Sigmoid colon (tissue), 7 donors: ENCODE results near the gene RBM19. TPM values are rescaled to one million over a fixed set of nuclear protein-coding genes. Genes with fewer than 3 reads are reported as not detected.
A peak's percentile ranks its signal among the peaks of the same experiment; 100 is the strongest.

Source experiments
- DNase-seq: peaks from one replicate; pipeline ENCODE4 v3.0.0-alpha.2; 2019
- H3K27ac ChIP-seq, 4 donors: fragments of 200-600 bp; sonication (generic); one replicate each; pipeline ENCODE4 v1.5.1; 2016 to 2019; ENCODE audit warnings: mild to moderate bottlenecking in 1 of 4
- H3K27me3 ChIP-seq, 3 donors: fragments of 200-600 bp; sonication (generic); one replicate each; pipeline ENCODE4 v1.5.1; 2019; ENCODE audit warnings: mild to moderate bottlenecking in 1 of 3
- H3K36me3 ChIP-seq, 4 donors: fragments of 200-600 bp; sonication (generic); one replicate each; pipeline ENCODE4 v1.5.1; 2016 to 2019
- H3K4me1 ChIP-seq, 4 donors: fragments of 200-600 bp; sonication (generic); one replicate each; pipeline ENCODE4 v1.5.1; 2017 to 2019
- H3K4me3 ChIP-seq, 4 donors: fragments of 200-600 bp; sonication (generic); one replicate each; pipeline ENCODE4 v1.5.1; 2017 to 2019; ENCODE audit warnings: mild to moderate bottlenecking in 2 of 4, moderate library complexity in 1 of 4
- H3K9me3 ChIP-seq, 4 donors: fragments of 200-600 bp in 3 of 4; sonication (generic) in 3 of 4; one replicate each; pipeline versions ENCODE4 v1.5.1 to v1.6.1; 2013 to 2019
- EP300 ChIP-seq, 4 donors: sonication (generic); formaldehyde crosslinking; IDR thresholded peaks; one replicate each; pipeline ENCODE4 v1.6.1; 2017; ENCODE audit warnings: antibody characterized with exemption in 4 of 4
- POLR2A ChIP-seq, 2 donors: fragments of 450-650 bp; IDR thresholded peaks; one replicate each; pipeline ENCODE4 v1.6.1; 2016; ENCODE audit warnings: antibody characterized with exemption in 2 of 2, mild to moderate bottlenecking in 2 of 2, moderate library complexity in 2 of 2
- POLR2AphosphoS5 ChIP-seq, 4 donors: sonication (generic); formaldehyde crosslinking; IDR thresholded peaks; one replicate each; pipeline ENCODE4 v1.6.1; 2017; ENCODE audit warnings: antibody characterized with exemption in 4 of 4
- whole genome bisulfite sequencing, 2 donors: extraction: QIAGEN DNeasy Blood & Tissue Kit; methylation state at CpG; one replicate each; pipeline ENCODE4 v1.1.7; 2013; 5-methylcytosine and 5-hydroxymethylcytosine counted together
- intact Hi-C: fragments of 100-400 bp; cut with DNase I; formaldehyde crosslinking; loops from one replicate; pipeline ENCODE4 v1.15.1; 2023
- polyA plus RNA-seq, 3 donors: library from polyadenylated mRNA; stranded (reverse); fragments of 200-250 nt; gene quantifications; one replicate each; pipeline ENCODE4 v1.2.3, GENCODE V29; 2013
- total RNA-seq, 4 donors: library from RNA; depleted of rRNA; stranded (reverse); fragments of >200 nt; gene quantifications; one replicate each; pipeline ENCODE4 v1.1.0, GENCODE V29; 2016
- TF ChIP-seq, protein P1 (sequence below), 4 experiments: fragments of 450-650 bp in 3 of 4; fragments of 200-600 bp in 1 of 4; IDR thresholded peaks; one replicate each; pipeline ENCODE4 v1.5.1; 2016 to 2019; ENCODE audit warnings: antibody characterized with exemption in 4 of 4, mild to moderate bottlenecking in 3 of 4, moderate library complexity in 2 of 4
- donor health status: healthy with polysubstance abuse.
- donor health status: Bipolar disorder and iron deficiency.
- donor health status: healthy.

The RBM19 gene
- total and polyA plus RNA-seq, 7 donors, result 5.3 to 42.7 (median 23.6) TPM

DNA sequence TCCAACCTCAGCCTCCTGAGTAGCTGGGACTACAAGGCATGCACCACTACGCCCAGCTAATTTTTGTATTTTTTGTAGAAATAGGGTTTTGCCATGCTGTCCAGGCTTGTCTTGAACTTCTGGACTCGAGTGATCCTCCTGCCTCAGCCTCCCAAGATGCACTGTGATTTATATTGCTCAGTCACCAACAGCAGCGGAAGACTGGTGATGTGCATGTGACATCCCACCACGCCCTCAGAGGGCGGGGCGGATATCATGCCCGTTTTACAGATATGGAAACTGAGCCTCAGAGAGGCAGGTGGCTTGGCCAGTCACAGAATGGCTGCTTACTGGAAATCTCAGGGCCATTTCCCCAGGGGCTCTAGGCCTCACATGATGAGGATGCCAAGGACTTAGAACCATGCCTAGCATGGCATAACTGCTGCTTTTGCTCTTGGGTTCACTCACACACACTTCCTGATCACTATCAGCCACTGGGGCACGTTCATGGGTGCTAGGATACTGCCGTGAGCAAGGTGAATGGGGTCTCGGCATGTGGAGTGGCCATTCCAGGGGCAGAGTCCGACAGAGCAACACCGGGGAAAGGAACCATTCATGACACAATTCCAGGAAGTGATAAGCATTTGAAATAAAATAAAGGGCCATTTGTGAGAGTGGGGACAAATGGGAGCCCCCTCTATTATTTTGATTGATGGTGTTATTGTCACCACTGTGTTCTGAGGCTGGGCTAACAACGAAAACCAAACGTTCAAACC is 31.9 kb downstream of the RBM19 start:
- WGBS, 2 donors, result 87 to 91% methylated on average over 14 of the region's 14 CpGs
- TF ChIP-seq EP300 (IDR thresholded peaks at IDR 0.05) (no peak), POLR2AphosphoS5 (IDR thresholded peaks at IDR 0.05) (no peak)
- TF ChIP-seq, protein P1, sequence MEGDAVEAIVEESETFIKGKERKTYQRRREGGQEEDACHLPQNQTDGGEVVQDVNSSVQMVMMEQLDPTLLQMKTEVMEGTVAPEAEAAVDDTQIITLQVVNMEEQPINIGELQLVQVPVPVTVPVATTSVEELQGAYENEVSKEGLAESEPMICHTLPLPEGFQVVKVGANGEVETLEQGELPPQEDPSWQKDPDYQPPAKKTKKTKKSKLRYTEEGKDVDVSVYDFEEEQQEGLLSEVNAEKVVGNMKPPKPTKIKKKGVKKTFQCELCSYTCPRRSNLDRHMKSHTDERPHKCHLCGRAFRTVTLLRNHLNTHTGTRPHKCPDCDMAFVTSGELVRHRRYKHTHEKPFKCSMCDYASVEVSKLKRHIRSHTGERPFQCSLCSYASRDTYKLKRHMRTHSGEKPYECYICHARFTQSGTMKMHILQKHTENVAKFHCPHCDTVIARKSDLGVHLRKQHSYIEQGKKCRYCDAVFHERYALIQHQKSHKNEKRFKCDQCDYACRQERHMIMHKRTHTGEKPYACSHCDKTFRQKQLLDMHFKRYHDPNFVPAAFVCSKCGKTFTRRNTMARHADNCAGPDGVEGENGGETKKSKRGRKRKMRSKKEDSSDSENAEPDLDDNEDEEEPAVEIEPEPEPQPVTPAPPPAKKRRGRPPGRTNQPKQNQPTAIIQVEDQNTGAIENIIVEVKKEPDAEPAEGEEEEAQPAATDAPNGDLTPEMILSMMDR (IDR thresholded peaks at IDR 0.05), result no peak
- no peak for DNase-seq
- H3K27ac ChIP-seq, result no peak overlapping the region
- H3K4me1 ChIP-seq, result no peaks in the 10 kb centered on the region
- no peak overlapping the region for H3K4me3 ChIP-seq
- H3K27me3 ChIP-seq, result no peaks in the 10 kb centered on the region
- intact Hi-C loops, result no loop called here
- no peaks in the 10 kb centered on the region for H3K9me3 ChIP-seq
- H3K36me3 ChIP-seq, result peaks cover 0 to 94% (median 24%) of the 10 kb centered on the region in 4 donors

DNA sequence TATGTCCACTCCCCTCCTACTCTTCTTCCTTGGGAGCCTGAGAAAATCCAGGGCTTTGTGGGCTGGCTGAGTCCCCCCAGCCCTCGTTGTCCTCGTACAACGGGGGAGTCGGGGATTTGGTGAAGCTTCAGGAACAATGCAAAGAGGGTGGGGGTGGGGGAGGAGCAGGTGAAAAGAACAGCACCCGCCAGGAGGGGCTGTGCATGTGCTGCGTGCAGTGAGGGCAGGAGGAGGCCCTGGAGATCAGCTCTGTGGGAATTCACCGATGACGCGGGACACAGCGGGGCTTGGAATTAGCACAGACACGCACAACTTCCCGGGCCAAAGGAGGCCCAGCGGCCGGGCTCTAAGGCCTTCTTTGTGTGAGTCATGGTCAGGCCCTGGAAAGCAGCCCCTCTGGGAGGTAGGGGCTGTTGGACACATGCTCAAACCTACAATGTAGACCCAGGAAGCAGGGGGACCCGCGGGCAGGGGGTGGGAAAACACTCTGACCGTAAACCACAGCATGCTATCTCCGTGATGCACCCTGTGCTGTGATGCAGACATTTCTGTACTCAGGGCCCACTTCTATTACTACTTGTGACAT is 32.8 kb downstream of the RBM19 start:
- peak overlapping the region in 2 of 4 donors; percentile 29 to 32 for H3K27ac ChIP-seq
- WGBS, 2 donors, result 80 to 93% methylated on average over 18 of the region's 18 CpGs
- no peaks in the 10 kb centered on the region for H3K4me1 ChIP-seq
- peaks cover 0 to 93% (median 20%) of the 10 kb centered on the region in 4 donors for H3K36me3 ChIP-seq
- no peak overlapping the region for H3K4me3 ChIP-seq
- no peaks in the 10 kb centered on the region for H3K27me3 ChIP-seq
- intact Hi-C loops, result no loop called here
- TF ChIP-seq POLR2AphosphoS5 (IDR thresholded peaks at IDR 0.05) (no peak), EP300 (IDR thresholded peaks at IDR 0.05) (no peak), POLR2A (IDR thresholded peaks at IDR 0.05) (no peak)
- H3K9me3 ChIP-seq, result no peaks in the 10 kb centered on the region
- no peak for DNase-seq

DNA sequence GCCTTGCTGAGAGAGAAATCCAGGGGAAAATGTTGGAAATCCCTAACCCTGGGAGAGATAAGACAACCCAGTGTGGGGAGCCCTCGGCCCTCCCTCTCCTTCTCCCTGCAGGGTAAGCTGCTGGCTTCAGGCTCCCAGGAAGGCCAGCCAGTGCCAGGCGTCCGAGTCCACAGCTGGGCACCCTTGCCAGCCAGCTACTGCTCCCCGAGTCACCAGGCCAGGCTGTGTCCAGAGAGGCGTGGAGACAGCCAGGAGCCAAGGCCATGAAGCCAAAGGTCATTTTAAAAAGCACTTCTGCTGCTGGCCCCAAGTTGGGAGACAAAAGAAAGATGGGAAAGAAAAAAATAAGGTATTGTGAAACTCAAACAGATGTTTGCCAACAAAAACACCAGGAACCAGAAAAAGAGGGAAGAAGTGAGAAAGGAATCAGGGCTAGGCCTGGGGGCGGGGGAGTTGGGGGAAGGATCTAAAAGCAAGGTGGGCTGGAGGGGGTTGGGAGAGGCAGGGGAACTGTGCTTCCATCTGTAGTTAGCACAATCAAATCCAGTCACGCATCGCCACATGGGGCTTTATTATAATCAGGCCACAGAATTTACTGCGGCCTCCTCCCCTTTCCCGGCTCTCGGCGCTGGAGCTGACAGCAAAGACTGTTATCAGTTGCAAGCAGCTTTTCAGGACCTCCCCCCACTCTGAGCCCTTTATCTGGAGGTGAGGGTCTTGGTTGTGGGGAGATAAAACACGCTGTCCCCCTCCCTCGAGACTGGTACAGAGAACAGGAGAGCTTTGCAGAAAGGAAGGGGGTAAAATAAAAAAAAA is 33.5 kb downstream of the RBM19 start:
- WGBS, 2 donors, result 91 to 94% methylated on average over 14 of the region's 14 CpGs
- Histone ChIP-seq H3K4me1 (no peaks in the 10 kb centered on the region), H3K4me3 (no peak overlapping the region), H3K9me3 (no peaks in the 10 kb centered on the region), H3K27me3 (no peaks in the 10 kb centered on the region), H3K36me3 (peaks cover 0 to 86% (median 14%) of the 10 kb centered on the region in 4 donors), H3K27ac (peak overlapping the region in 3 of 4 donors; percentile 28 to 32 (median 29))
- no peak for DNase-seq
- TF ChIP-seq EP300 (IDR thresholded peaks at IDR 0.05) (no peak), POLR2A (IDR thresholded peaks at IDR 0.05) (no peak), POLR2AphosphoS5 (IDR thresholded peaks at IDR 0.05) (no peak)
- TF ChIP-seq, protein P1 (IDR thresholded peaks at IDR 0.05), result no peak
- intact Hi-C loops, result no loop called here

DNA sequence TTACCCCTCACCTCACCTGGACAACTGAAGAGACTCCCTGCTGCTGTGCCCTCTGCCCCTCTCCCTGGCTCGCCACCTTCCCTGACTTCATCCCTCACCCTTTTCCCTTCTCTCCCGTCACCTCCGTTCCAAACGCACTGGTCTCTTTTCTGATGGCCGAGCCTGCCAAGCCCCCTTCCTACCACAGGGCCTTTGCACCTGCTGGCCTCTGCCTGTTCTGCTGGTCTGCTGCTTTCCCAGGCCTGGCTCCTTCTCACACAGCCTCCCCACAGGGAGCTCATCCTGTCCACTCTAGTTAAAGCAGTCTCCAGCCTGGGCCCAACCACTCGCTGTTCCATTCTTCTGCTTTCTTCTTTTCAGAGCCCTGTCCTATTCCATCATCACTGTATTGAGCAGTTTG is 34.6 kb downstream of the RBM19 start:
- intact Hi-C loops, result no loop called here
- peaks cover 0 to 84% (median 8%) of the 10 kb centered on the region in 4 donors for H3K36me3 ChIP-seq

More for the DNA sequence above, 34.6 kb downstream of the RBM19 start:
- Histone ChIP-seq H3K9me3 (no peaks in the 10 kb centered on the region), H3K27ac (no peak overlapping the region), H3K27me3 (no peaks in the 10 kb centered on the region), H3K4me3 (no peak overlapping the region), H3K4me1 (no peaks in the 10 kb centered on the region)
- TF ChIP-seq POLR2AphosphoS5 (IDR thresholded peaks at IDR 0.05) (no peak), EP300 (IDR thresholded peaks at IDR 0.05) (no peak), POLR2A (IDR thresholded peaks at IDR 0.05) (no peak)
- TF ChIP-seq, protein P1 (IDR thresholded peaks at IDR 0.05), result no peak
- 97 to 98% methylated on average over 6 of the region's 6 CpGs for WGBS, 2 donors
- no peak for DNase-seq
